Stimulated activated CD8-positive, alpha-beta memory T cell treated with anti-CD3 and anti-CD28 coated beads, Interleukin-4, amount 100 ng/mL, for 48 hours (primary cell): ENCODE results near the gene FCER2.
"Not testable (repeated sequence)": the region's sequence is repeated elsewhere in the genome, so short reads cannot be mapped to it uniquely, and the experiment has no call there.

Experiments
- DNase-seq: peaks from one replicate; pipeline ENCODE4 v3.0.0-alpha.2; 2020

The FCER2 gene, protein sequence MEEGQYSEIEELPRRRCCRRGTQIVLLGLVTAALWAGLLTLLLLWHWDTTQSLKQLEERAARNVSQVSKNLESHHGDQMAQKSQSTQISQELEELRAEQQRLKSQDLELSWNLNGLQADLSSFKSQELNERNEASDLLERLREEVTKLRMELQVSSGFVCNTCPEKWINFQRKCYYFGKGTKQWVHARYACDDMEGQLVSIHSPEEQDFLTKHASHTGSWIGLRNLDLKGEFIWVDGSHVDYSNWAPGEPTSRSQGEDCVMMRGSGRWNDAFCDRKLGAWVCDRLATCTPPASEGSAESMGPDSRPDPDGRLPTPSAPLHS

DNA sequence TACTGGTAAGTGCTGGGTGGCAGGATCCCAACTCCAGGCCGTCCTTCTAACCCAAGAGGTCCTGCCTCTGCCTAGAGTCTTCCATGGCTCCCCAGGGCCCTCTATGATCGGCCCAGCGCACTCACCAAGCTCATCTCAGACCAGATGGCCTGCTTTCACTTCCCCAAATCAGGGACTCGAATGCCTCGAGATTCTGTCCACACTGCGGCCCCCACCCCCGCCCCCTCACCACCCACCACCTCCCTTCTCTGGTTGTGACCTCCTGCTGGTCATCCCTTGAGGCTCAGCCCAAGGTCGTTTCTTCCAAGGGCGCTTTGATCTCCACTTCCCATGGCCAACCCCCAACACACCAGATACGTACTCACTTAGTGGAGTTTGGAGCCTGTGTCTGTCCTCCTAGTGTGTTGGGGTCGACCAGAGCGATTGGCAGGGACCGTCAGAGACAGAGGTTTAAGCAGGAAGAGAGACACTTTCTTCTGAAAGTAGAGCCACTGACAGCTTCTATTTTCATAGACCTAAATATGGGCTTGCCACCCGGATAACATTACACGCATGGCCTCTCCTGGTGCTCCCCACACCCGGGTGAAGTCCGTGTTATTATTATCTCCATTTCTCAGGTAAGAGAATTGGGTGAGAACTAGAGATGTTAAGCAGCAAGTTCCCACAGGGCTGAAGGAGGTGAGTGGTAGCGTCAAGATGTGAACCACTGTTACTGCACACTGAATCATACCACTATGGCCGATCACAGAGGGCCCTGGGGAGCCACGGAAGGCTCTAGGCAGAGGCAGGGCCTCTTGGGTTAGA, at the start of gene FCER2:
FCER2 (minus strand) TSS at position 478 of the 804 bp plus-strand sequence. CDS start 2,371 bp downstream, outside the sequence.
- no peak for DNase-seq

DNA sequence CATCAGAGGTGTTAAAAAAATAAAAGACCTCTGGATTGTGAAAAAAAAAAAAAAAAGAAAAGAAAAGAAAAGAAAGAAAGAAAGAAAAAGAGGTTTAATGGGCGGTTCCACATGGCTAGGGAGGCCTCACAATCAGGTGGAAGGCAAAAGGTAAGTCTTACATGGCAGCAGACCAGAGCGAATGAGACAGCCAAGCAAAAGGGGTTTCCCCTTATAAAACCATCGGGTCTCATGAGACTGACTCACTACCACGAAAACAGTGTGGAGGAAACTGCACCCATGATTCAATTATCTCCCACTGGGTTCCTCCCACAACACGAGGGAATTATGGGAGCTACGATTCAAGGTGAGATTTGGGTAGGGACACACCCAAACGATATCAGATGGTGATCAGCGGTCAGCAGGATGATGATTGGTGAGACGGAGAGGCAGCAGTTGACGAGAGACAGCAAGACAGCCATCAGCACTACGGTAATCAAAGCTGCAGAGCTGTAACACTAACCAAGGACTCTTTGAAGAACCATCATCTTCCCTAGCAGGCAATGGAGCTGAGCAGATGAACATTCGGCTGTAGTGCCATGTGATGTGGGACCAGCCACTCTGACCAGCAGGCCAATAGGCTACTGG, 49.3 kb upstream of the FCER2 start:
- DNase-seq, result peak; percentile 53

DNA sequence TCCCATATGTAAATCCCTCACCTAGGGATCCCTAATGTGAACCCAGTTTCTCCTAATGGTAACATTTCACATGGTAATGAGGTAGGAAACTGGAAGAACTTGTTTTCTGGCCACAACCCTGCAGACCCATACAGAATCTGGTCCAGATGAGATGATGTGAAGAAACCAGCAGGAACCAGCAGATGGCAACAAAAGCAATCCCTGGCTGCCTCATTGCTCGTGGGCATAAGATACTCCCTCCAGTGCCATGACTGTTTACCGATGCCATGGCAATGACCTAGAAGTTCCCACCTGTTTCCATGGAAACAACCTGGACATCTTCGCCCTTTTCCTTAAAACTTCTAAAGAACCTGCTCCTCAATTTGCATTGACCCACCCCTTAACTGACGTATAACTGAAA, 46.8 kb upstream of the FCER2 start:
- DNase-seq, result no peak

DNA sequence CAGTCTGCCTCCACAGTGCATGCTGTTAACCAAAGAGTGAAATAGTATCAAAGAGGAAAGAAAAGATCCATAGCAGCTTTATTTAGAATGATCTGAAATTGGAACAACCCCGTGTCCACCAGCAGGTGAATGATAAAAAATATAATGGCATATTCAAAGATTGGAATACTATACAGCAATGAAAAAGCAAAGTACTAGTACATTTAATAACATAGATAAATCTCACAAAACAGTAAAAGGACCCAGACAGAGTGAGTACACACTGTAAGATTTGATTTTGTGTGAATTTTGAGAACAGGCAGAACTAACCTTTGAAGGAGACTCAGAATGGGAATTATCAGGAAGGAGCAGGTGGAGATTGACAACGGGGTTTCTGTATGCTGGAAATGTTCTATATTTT, 46.2 kb upstream of the FCER2 start:
- no peak for DNase-seq

DNA sequence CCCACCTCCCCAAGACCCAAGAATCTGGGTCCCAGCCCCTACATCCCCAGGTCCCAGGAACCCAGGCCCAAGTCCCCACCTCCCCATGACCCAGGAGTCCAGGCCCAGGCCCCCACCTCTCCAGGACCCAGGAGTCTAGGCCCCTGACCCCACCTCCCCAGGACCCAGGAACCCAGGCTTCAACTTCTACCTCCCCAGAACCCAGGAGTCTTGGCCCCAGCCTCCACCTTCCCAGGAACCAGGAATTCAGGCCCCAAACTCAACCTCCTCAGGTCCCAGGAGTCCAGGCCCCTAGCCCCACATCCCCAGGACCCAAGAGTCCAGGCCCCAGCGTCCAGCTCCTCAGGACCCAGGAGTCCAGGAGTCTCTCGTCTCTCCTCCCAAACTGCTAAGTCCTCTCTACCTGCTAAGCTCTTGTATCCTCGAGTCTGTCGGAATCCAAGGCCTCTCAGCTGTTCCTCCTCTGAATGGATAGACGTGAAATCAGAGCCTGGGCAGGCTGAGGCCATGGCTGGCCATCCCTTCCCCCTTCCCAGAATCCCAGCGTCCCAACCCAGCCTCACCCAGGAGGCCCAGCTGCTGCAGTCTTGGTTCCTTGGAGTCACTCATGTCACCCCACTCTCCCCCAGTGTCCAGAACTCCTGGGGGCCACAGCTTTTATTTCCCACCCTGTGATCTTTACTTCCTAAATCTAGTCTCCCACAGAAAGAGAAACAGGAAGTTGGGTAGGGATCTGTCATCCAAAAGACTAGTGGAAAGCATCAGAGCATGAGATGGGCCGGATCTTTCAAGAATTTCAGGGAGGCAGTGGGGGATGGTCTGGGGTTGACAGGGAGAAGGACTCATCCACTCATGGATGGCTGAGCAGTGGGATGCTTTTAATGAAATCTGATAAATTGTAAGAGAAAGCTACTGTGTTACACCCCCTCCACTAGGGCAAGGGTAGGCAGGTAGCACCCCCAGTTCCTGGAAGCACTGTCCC, 45.3 kb upstream of the FCER2 start, which contains the start of gene CD209:
CD209 (minus strand) TSS at position 632 of the 982 bp plus-strand sequence; CDS start at position 609, 23 bp downstream.
- no peak for DNase-seq

DNA sequence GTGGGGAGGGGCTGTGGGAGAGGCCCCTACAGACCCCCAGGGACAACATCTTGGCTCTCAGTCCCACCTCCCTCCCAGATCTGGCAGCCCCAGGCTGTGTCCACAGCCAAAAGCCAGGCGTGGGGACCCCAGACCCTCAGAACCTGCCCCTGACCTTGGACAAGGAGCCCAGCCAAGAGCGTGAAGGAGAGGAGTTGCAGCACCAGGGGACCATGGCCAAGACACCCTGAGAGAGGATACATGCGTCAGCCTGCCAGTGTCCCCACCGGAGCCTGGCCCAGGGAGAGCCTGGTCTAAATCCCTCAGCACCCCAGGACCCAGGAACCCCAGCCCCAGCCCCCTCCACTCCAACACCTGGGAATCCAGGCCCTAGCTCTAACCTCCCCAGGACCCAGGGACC, 44.4 kb upstream of the FCER2 start:
- not testable (repeated sequence) for DNase-seq

DNA sequence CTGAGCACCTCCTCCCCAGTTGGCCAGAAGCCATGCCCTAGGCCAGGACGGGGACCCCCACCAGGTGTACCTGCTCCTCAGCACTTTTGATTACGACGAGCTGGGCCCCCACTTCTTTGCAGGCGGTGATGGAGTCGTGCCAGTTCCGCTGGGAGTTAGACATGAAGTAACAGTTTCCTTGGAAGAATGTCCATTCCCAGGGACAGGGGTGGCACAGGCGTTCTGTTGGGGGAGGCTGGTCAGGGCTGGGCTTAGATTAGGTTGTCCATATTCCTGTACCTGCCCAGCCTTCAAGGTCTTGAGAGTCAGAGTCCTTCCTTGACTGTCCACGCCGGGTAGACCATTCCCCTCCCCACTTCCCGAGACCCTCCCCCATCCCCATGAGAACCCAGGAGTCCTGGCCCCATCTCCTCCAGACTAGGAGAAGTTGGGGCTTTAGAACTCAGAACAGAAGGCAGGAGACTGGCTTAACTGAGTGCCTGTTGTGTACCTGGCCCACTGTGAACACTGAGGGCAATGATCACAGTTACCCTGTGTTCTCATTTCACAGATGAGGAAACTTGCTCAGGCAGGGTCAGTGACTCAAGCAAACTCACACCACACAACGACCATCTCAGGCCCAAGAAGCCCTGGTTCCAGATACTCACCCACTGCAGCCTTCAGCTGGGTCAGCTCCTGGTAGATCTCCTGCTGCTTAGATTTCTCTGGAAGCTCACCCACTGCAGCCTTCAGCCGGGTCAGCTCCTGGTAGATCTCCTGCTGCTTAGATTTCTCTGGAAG, 43.1 kb upstream of the FCER2 start:
- DNase-seq, result no peak

DNA sequence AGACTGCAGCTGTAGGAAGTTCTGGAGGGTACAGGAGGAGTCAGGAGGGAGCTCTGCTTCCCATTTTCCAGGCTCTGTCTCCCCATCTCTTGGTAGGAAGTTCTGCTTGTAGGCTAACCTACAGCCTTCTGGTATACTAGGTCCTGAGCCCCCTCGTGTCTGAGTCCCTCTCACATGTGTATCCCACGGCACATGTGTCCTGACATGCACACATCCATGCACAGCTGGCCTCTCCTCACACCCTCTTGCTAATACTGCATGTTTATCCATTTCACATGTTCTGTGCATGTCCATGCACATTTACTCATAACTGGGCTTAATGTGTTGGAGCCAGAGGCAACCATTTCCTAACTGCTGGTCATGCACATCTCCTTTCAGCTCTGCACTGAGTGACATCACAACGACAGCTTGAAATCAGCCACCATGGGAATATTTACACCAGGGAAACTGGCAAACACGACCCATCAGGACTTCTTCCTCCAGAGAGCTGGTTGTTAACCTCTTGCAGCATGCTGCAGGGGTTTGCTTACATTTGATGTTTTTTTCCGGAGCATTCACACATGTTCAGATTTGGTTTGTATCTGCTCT, 42.4 kb upstream of the FCER2 start:
- no peak for DNase-seq

DNA sequence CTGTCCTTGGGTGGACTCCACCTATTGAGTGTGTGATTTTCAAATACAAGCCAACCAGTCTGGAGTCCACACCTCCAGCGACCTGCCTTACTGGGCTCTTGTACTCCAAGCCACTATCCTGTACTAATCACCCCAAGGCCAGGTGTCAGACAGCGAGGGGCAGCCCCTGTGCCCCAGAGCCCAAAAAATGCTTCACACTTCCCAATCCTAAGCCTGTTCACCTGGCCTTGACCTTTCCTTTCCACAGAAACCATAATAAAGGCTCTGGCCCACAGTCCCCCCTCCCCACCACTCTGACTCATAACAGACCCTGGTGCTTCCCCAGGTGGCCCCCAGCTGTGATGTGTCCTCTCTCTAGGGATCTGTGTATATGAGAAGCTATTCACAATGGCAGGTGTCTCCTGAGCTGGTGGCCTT, 41.5 kb upstream of the FCER2 start:
- no peak for DNase-seq

DNA sequence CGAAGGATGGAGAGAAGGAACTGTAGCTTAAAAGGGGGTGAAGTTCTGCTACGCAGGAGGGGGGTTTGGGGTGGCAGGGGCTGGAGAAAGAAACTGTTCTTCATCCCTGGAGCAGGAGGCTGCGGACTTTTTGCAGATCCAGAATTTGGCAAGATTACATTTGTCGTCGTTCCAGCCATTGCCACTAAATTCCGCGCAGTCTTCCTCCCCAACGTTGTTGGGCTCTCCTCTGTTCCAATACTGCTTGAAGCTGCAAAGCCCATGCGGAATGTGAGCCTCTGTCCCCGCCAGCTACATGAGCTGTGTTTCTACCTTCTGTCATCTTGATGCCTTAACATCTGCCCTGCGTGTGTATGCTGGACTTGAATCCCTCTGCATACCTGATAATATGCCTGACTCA, 41.1 kb upstream of the FCER2 start:
- DNase-seq, result no peak

DNA sequence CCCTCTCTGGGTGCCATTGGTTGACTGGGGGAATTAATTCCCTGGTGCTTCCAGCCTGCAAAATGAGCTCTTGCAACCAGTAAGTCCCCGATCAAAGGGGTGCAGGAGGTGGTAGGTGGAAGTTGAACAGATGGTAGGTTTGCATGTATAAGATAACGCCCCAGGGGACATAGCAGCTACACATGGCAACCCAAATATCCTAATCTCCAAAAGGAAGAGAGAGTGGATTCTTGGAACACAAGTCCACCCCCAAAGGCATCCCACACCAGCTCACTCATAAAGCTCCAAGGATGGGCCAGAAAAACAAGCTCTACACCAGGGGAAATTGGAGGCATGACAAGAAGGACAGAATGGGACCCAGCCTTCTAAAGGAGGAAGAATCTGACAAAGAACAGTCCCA, 40.6 kb upstream of the FCER2 start:
- no peak for DNase-seq

DNA sequence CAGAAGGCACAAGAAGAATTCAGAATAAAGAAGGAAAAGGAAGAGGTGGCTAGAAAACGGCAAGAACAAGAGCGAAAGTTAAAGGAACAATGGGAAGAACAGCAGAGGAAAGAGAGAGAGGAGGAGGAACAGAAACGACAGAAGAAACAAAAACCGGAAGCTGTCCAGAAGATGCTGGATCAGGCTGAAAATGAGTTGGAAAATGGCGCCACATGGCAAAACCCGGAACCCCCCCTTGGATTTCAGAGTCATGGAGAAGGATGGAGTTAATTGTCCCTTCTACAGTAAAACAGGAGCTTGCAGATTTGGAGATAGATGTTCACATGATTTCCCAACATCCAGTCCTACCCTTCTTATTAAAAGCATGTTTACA, 38.7 kb upstream of the FCER2 start:
- DNase-seq, result no peak

DNA sequence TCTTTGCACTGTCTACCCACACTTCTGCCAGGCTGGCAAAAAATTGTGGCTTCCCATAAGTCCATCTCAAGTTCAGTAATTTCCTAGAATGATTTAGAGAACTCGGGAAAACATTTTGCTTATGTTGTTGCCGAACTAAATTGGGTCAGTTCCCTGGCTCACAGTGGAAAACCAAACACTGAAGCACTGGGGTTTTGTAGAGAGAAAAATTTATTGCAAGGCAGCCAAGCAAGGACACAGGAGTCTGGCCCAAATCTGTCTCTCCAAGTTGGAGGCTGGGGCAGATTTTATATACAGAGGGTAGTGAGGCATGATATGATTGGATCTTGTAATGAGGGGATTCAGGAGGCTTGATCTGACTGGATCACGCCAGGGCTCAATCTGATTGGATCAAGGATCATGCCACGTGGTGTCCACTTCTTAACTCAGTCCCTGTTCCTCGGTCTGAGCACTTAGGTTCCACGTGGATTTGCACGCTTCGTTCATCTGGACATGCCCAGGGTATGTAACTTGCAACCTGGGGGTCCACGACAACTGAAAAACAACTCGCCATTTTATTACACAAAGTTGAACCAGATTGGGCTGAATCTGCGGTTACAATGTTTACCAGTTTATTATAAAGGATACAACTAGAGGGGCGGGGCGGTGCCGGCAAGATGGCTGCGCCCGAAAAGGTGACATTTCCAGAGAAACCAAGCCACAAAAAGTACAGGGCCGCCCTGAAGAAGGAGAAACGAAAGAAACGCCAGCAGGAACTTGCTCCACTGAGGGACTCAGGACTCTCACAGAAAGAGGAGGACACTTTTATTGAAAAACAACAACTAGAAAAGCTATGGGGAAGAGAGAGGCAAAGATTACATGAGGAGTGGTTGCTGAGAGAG, 38.1 kb upstream of the FCER2 start:
- no peak for DNase-seq

DNA sequence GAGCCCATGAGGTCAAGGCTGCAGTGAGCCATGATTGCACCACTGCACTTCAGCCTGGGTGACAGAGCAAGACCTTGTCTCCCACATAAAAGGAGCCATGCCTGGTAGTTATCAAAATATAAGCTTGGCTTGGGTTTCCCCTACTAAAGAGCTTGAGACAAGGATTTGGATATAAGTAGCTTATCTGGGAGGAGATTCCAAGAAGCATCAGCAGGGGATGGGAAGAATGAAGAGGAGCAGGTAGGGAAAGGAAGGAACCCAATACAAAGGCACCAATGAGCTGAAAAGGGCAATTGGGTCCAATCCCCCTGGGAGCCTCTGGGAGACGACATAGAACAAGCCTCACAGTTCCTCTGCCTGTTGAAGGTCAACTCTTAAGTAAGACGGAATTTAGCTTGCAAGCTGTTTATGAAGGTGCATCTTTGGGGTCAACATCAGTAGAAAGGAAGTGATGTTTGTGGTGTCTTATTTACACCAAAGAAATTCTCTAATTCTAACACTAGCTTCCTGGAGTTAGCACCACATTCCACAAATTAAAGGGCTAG, 37.4 kb upstream of the FCER2 start:
- DNase-seq, result no peak

DNA sequence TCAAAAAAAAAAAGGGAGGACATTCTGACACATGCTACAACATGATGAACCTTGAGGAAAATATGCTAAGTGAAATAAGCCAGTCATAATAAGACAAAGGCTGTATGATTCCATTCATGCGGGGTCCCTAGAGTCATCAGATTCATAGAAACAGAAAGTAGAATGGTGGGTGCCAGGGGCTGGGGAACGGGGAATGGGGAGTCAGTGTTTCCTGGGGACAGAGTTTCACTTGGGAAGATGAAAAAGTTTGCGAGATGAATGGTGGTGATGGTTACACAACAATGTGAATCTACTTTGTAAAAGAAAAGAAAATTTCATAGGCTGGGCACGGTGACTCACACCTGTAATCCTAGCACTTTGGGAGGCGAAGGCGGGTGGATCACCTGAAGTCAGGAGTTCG, 36.1 kb upstream of the FCER2 start:
- peak; percentile 56 for DNase-seq

DNA sequence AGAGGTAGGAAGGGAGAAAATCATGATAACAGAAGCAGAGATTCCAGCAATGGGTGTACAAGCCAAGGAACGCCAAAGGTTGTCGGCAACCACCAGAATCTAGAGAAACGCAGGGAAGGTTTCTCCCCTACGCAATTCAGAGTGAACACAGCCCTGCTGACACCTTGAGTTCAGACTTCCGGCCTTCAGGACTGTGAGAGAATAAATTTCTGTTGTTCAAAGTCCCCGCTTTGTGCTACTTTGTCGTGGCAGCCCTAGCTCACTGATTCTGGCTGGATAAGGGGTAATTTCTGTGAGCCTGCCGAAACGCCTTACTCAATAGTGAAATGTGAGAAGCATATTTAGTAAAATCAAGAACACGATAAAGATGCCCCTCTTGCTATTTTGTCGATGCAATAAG, 35.3 kb upstream of the FCER2 start:
- DNase-seq, result no peak

DNA sequence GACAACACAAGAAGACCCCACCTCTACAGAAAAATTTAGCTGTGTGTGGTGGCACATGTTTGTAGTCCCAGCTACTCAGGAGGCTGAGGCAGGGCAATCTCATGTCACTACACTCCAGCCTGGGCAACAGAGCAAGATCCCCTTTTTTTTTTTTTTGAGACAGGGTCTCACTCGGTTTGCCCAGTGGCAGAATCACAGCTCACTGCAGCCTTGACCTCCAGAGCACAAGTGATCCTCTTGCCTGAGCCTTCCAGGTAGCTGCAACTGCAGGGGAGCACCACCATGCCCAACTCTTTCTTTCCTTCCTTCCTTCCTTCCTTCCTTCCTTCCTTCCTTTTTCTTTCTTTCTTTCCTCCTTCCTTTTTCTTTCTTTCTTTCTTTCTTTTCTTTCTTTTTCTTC, 34.2 kb upstream of the FCER2 start:
- DNase-seq, result no peak

DNA sequence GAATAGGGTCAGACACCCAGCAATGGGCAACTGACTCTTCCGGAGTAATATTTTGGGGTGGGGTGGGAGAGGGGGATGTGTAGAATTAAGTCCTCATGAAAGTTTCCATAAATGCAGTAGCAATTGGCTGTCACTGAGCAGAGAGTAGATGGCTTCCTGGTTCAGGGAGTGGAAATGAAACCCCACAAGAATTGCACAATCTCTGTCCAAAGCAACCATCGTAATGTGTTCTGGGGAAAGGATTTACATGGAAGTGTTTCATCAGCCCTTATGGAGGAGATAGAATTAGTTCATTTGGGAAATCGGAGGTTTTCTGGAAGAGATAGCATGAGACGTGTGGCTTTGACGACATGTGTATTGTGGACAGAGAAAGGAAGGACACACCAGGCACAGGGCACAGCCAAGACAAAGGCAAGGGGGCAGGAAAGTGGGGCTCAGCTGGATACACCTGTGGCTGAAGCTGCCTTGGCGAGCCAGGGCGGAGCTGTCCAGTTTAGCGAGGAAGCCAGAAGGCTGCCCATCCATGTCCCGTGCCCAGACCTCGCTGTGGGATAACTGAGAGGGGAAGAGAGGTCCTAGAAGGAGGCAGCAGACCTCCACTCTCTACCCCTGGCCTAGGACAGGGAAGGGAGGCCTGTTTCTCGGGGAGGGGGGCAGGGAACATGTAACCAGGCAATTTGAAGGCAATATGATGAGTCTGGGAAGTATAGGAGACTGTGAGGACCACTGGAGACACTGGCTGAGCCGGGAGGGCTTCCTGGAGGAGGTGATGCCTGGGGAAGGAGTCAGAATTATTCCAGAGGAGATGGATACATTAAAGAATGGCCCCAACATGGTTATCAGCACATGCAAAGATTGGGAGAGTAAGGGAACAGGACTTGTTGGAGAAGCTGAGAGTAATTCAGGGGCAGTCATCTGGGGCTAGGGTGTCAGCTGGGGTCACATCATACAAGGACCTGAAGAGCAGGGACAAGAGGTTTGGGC, 32.6 kb upstream of the FCER2 start:
- no peak for DNase-seq

DNA sequence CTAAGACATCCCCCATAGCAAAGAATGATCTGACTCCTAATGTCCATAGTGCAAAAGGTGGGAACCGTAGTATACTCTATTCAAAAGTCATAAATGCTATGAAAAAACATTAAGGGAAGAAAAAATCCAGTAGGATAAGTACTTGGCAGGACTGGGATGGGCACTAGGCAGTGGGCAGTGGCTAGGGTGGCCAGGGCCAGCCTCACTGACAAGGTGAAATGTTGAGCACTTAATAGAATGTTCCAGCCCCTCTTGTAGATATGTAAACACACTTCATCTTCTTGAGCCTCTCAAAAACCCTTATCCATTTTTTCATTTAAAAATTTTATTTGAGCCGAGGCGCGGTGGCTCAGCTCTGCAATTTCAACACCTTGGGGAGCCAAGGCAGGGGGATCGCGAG, 31.4 kb upstream of the FCER2 start:
- DNase-seq, result no peak
